GM12874 (cell line): Measurements from ENCODE around the gene TSPAN32.

ENCODE experiments used
- TF ChIP-seq, protein P1 (sequence below): IDR thresholded peaks from 2 replicates; pipeline ENCODE4 v1.5.1; 2011; ENCODE audit warnings: low read depth, mild to moderate bottlenecking, control low read depth, low read length, moderate library complexity; ENCODE audit not compliant: insufficient read depth

The TSPAN32 gene

DNA sequence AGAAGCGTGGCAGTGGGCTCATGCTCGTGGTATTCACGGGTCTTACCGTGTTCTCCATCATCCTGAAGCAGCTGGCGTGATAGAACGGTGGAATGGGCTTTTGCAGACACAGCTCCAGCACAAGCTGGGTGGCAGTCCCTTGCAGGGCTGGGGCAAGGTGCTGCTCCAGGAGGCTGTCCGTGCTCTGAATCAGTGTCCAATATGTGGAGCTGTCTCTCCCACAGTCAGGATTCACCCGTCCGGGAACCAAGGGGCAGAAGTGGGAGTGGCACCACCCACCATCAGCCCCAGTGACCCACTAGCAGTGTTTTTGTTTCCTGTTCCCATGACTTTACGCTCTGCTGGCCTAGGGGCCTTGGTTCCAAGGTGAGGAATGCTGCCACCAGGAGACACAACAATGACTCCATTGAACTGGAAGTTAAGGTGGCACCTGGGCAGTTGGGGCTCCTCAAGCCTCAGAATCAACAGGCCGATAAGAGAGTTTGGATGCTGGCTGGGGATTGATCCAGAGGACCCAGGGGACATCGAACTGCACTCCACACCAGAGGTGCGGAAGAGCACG is 58.3 kb downstream of the TSPAN32 start:
- TF ChIP-seq, protein P1, sequence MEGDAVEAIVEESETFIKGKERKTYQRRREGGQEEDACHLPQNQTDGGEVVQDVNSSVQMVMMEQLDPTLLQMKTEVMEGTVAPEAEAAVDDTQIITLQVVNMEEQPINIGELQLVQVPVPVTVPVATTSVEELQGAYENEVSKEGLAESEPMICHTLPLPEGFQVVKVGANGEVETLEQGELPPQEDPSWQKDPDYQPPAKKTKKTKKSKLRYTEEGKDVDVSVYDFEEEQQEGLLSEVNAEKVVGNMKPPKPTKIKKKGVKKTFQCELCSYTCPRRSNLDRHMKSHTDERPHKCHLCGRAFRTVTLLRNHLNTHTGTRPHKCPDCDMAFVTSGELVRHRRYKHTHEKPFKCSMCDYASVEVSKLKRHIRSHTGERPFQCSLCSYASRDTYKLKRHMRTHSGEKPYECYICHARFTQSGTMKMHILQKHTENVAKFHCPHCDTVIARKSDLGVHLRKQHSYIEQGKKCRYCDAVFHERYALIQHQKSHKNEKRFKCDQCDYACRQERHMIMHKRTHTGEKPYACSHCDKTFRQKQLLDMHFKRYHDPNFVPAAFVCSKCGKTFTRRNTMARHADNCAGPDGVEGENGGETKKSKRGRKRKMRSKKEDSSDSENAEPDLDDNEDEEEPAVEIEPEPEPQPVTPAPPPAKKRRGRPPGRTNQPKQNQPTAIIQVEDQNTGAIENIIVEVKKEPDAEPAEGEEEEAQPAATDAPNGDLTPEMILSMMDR, result no peak

DNA sequence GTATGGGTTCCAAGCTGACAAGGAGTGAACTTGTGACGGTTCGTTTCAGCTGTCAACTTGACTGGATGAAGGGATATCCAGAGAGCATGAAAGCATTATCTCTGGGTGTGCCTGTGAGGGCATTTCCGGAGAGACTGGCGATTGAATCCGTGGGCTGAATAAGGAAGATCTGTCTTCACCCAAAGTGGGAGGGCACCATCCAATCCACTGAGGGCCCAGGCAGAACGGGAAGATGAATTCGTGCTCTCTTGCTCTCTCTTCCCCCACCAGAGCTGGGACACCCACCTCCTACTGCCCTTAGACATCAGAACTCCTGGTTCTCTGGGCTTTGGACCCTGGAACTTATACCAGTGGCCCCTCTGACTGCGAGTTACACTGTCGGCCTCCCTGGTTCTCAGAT is 59.8 kb downstream of the TSPAN32 start:
- TF ChIP-seq, protein P1, result no peak

DNA sequence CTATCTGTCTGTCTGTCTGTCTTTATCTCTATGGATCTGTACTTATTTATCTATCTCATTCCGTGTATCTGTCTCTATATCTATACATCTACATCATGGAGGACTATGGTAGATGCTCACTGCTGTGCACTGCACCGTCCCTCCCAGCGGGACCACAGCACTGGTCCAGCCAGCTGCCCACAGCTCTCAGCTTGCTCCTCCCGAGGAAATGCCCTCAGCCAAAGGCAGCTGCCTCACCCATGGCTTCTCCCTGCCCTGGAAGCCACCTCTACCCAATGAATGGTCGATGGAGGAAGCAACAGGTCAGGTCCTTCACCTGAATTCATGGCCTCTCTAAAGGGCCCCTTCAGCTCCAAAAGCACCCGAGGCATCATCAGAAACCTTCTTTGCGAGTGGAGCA is 60.6 kb downstream of the TSPAN32 start:
- TF ChIP-seq, protein P1, result no peak

DNA sequence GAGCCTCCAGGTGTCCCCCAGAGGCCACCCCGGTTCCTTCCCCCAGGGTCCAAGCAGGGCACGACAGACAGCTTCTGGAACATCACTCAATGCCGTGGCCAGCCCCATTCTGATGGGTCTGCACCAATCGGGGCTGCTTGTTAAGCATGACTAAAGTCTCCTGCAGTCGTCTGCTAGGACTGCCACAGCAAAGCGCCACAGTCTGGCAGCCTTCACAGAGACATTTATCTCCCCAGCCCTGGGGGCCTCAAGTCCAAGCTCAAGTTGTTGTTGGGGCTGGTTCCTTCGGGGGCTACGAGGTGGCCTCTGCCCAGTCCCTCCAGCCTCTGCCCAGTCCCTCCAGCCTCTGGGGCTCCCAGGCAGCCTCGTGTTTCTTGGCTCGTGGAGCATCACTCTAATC is 61.3 kb downstream of the TSPAN32 start:
- TF ChIP-seq, protein P1, result no peak

DNA sequence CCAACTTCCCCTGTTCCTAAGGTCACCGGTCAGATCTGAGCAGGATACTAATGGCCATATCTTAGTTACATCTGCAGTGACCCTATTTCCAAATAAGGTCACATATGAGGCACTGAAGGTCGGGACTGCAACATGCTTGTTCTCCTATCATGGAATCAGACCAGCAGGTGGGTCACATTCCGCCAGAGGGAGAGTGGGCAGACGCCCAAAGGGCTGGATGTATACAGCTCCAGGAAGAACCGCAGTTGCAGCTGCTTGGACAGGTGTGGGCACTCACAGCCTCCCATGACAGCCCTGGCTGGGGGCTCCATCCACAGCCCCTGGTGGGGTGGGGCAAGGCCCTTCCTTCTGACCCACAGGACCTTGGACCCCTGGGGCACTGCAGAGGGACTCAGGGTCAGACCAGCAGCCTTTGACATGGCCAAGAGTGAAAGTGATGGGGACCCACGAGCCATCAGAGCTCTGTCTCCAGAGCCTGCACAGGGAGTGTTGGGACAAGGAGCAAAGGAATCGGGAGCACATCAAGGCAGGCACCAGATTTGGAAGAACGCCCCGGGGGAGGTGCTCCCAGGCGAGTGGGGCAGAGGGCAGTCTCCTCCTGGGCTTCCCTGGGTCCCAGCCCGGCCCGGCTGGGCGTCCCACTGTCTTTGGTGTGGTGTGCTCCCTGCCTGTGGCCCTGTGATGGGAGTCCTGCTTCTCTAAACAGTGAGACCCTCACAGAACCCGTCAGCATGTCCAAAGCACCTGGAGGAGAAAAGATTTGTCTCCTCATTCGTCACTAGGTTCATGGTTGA is 62.0 kb downstream of the TSPAN32 start:
- TF ChIP-seq, protein P1, result no peak

DNA sequence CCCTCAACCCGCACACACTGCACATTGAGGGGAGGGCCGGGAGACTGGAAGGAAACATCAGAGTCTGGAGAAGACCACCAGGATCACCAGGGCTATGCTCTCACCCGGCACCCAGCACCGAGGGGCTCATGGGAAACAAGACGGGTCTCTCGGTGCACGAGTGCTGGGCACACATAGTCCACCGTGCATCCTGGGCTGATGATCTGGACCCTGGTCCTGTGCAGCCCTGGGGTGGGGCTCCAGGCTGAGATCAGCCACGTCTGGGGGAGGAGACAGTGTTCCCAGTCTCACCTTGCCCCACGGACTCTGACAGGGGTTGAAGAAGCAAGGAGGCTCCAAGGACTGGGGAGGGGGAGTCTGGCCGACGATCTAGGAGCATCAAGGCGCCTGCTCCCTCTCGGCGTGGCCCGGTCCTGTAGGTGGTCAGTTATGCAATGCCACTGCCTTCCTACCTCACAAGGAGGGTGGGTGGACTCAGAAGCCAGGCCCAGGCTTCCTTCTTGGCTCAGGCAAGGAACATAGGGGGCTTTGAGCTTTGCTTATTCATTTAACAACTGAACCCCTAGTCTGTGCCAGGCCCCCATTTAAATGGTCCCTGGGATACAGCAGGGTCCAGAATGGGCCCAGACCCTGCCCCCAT is 63.9 kb downstream of the TSPAN32 start:
- TF ChIP-seq, protein P1, result no peak

DNA sequence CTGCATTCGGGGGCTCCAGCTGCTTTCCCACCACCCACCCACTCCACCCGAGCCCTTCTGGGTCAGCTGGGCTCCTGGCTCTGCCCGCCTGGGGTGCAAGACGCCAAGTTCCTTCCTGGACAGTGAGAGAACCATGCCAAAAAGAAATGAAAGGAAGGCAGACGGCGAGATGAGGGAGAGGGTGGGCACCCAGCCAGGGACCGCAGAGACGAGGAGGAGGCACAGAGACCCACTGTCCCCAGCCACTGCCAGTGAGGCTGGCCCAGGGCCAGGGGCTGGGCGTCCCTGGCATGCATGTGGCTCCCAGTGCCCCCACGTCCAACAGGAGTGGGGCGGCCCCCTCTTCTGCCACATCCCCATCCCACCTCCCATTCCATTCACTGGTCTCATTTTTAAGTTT is 64.5 kb downstream of the TSPAN32 start:
- TF ChIP-seq, protein P1, result no peak
